Stimulated activated CD4-positive, alpha-beta T cell treated with anti-CD3 and anti-CD28 coated beads, Interleukin-2, amount 100 ng/mL, for 48 hours (primary cell): Measurements from ENCODE around the gene GPSM1.

Experiments used
- DNase-seq, 2 donors: peaks; one replicate each; pipeline ENCODE4 v3.0.0-alpha.2; 2020

GPSM1 gene

GRCh38 chr9:136327304-136327974, at the start of gene GPSM1:
Gene GPSM1, plus strand, starts transcription at chr9:136327539. Its CDS starts 157 bp downstream, at chr9:136327696.
- peak; percentile 21 to 34 for DNase-seq

- DNase-seq = no peak
These were observed 49.6 kb upstream of the GPSM1 start for GRCh38 chr9:136277746-136278145.

GRCh38 chr9:136278221-136278620, 49.1 kb upstream of the GPSM1 start:
- DNase-seq = no peak

- DNase-seq = no peak
These were observed 48.4 kb upstream of the GPSM1 start for GRCh38 chr9:136278894-136279293.

GRCh38 chr9:136279471-136279870, 47.9 kb upstream of the GPSM1 start:
- DNase-seq = no peak

- DNase-seq = no peak
These were observed 46.6 kb upstream of the GPSM1 start for GRCh38 chr9:136280535-136281315.

- no peak for DNase-seq
These were observed 45.7 kb upstream of the GPSM1 start for GRCh38 chr9:136281421-136282271.

GRCh38 chr9:136282272-136282861, 45.0 kb upstream of the GPSM1 start:
- DNase-seq = no peak

GRCh38 chr9:136283291-136284235, 43.8 kb upstream of the GPSM1 start:
- peak; percentile 70 to 78 for DNase-seq

GRCh38 chr9:136284311-136284710, 43.0 kb upstream of the GPSM1 start:
- no peak for DNase-seq

GRCh38 chr9:136284951-136285350, 42.4 kb upstream of the GPSM1 start:
- no peak for DNase-seq

- DNase-seq = no peak
These were observed 41.6 kb upstream of the GPSM1 start for GRCh38 chr9:136285501-136286358.

- no peak for DNase-seq
These were observed 40.9 kb upstream of the GPSM1 start for GRCh38 chr9:136286359-136286986.

- DNase-seq = no peak
These were observed 40.4 kb upstream of the GPSM1 start for GRCh38 chr9:136286987-136287379.

GRCh38 chr9:136287960-136288753, 39.2 kb upstream of the GPSM1 start:
- DNase-seq = no peak

- DNase-seq = no peak
These were observed 37.5 kb upstream of the GPSM1 start for GRCh38 chr9:136289651-136290507.

GRCh38 chr9:136290508-136291000, 36.8 kb upstream of the GPSM1 start:
- no peak for DNase-seq

GRCh38 chr9:136291306-136292025, 35.9 kb upstream of the GPSM1 start:
- no peak for DNase-seq
